K562 (cell line): ENCODE results near the gene MCM9. TPM values are rescaled to one million over a fixed set of nuclear protein-coding genes. Genes with fewer than 3 reads are reported as not detected.

ENCODE experiments used
- ATAC-seq: fragments of 200-7000 bp; cut with Tn5 transposase; 3 replicates; pipeline ENCODE4 v1.9.1; 2020; ENCODE audit warnings: moderate library complexity
- BruUV-seq: library from RNA; stranded (reverse); fragments of 400-500 nt; replicated peaks from 2 replicates; lab custom pipeline; 2021; lab: Mats Ljungman, UMichigan
- CTCF ChIA-PET: fragments of 300-600 bp; formaldehyde crosslinking; extraction: SDS; loops from one replicate; lab custom pipeline; 2021; ENCODE audit warnings: low intra/inter-chr PET ratio; lab: Yijun Ruan, JAX
- POLR2A ChIA-PET: fragments of 300-600, 350-650 bp; sonication (Branson Sonifier 250); formaldehyde crosslinking; extraction: SDS; loops from one replicate; lab custom pipeline; 2021; ENCODE audit warnings: antibody characterized with exemption, inconsistent platforms; lab: Yijun Ruan, JAX
- DNase-seq, 4 experiments: peaks; one replicate each; pipeline versions ENCODE4 v3.0.0 to v3.0.0-alpha.2; 2011 to 2018; ENCODE audit warnings: low spot score in 3 of 4, mixed read lengths in 3 of 4; ENCODE audit errors: extremely low read depth in 1 of 4
- FAIRE-seq: peaks from 2 replicates; lab custom pipeline; 2011; peaks lifted over from hg19 to GRCh38; lab: Jason Lieb, UNC
- H2AFZ ChIP-seq: 2 replicates; pipeline ENCODE4 v1.6.0; 2011; ENCODE audit warnings: low read depth, low read length, control low read depth, inconsistent platforms
- H3K27ac ChIP-seq: fragments of 200-600 bp; 3 replicates; pipeline ENCODE4 v1.8.0; 2011; ENCODE audit warnings: low read depth, mild to moderate bottlenecking, control low read depth, inconsistent platforms, low read length, moderate library complexity, mixed read lengths; ENCODE audit errors: extremely low read depth
- H3K27me3 ChIP-seq, 2 experiments: fragments of 300-600 bp in 1 of 2; 2 replicates in 1 of 2; 3 replicates in 1 of 2; pipeline versions ENCODE4 v1.6.0 to v1.8.0; 2011; ENCODE audit warnings: inconsistent platforms in 2 of 2, low read length in 2 of 2, mild to moderate bottlenecking in 1 of 2, mixed read lengths in 1 of 2, moderate library complexity in 1 of 2; ENCODE audit not compliant: control insufficient read depth in 2 of 2, insufficient read depth in 2 of 2
- H3K36me3 ChIP-seq: fragments of 300-600 bp; 3 replicates; pipeline ENCODE4 v1.8.0; 2011; ENCODE audit warnings: mild to moderate bottlenecking, low read length, inconsistent platforms; ENCODE audit not compliant: control insufficient read depth, insufficient read depth
- H3K4me1 ChIP-seq, 2 experiments: fragments of 200-600 bp in 1 of 2; replicated peaks in 1 of 2; 2 replicates in 1 of 2; 3 replicates in 1 of 2; pipeline versions ENCODE4 v1.5.1 to v1.8.0; 2011; ENCODE audit warnings: inconsistent platforms in 2 of 2, low read length in 2 of 2, mild to moderate bottlenecking in 1 of 2, mixed read lengths in 1 of 2, moderate library complexity in 1 of 2; ENCODE audit not compliant: control insufficient read depth in 2 of 2, insufficient read depth in 2 of 2
- H3K4me2 ChIP-seq: 2 replicates; pipeline ENCODE4 v1.6.1; 2011; ENCODE audit warnings: low read length, control low read depth, inconsistent platforms, mixed read lengths; ENCODE audit not compliant: insufficient read depth
- H3K4me3 ChIP-seq: fragments of 200-600 bp; sonication (generic), shearing (Covaris generic); 2 replicates; pipeline ENCODE4 v1.5.1; 2016; ENCODE audit warnings: control low read depth, inconsistent platforms
- H3K79me2 ChIP-seq: fragments of 200-600 bp; 3 replicates; pipeline ENCODE4 v1.8.0; 2011; ENCODE audit warnings: low read length, inconsistent platforms; ENCODE audit not compliant: control insufficient read depth, insufficient read depth
- H3K9ac ChIP-seq, 2 experiments: 2 replicates each; pipeline versions ENCODE4 v1.6.0 to v1.6.1; 2011; ENCODE audit warnings: low read depth in 2 of 2, low read length in 2 of 2, control low read depth in 1 of 2, inconsistent platforms in 1 of 2, mild to moderate bottlenecking in 1 of 2, mixed read lengths in 1 of 2; ENCODE audit not compliant: insufficient read depth in 1 of 2
- H3K9me1 ChIP-seq: one replicate; pipeline ENCODE4 v1.6.0; 2011; ENCODE audit warnings: inconsistent platforms, mild to moderate bottlenecking, low read length, moderate library complexity; ENCODE audit not compliant: control insufficient read depth, insufficient read depth
- H3K9me3 ChIP-seq: replicated peaks from 2 replicates; pipeline ENCODE4 v1.5.1; 2011; ENCODE audit warnings: low read depth, low read length, inconsistent platforms; ENCODE audit not compliant: control insufficient read depth, insufficient read depth
- H4K20me1 ChIP-seq: replicated peaks from 2 replicates; pipeline ENCODE4 v1.6.1; 2011; ENCODE audit warnings: low read length, inconsistent platforms, mixed read lengths; ENCODE audit not compliant: control insufficient read depth, insufficient read depth
- NFIC ChIP-seq: fragments of 450-650 bp; IDR thresholded peaks from 2 replicates; pipeline ENCODE4 v1.6.1; 2017; ENCODE audit warnings: mild to moderate bottlenecking, inconsistent platforms
- NONO ChIP-seq, 2 experiments: fragments of 200-400 bp in 1 of 2; fragments of 450-650 bp in 1 of 2; formaldehyde crosslinking in 1 of 2; IDR thresholded peaks; 2 replicates each; pipeline ENCODE4 v1.6.1; 2017; ENCODE audit warnings: low read depth in 2 of 2, mild to moderate bottlenecking in 2 of 2, moderate library complexity in 2 of 2, low read length in 1 of 2
- RBM34 ChIP-seq: fragments of 200-400 bp; formaldehyde crosslinking; IDR thresholded peaks from 2 replicates; pipeline ENCODE4 v1.6.1; 2018; ENCODE audit warnings: low read length, borderline replicate concordance; ENCODE audit not compliant: insufficient read depth
- STAG1 ChIP-seq: sonication (generic); formaldehyde crosslinking; IDR thresholded peaks from 2 replicates; pipeline ENCODE4 v1.5.0; 2020; ENCODE audit warnings: missing genetic modification reagents, borderline replicate concordance
- ZC3H8 ChIP-seq: fragments of 450-650 bp; IDR thresholded peaks from 2 replicates; pipeline ENCODE4 v1.6.1; 2017
- WGBS: fragments of 100-300 bp; shearing (Covaris generic); methylation state at CpG from one replicate; pipeline ENCODE4 v1.1.6; 2016; ENCODE audit warnings: low coverage, mixed read lengths; ENCODE audit not compliant: insufficient coverage; ENCODE audit errors: missing lambda C conversion rate; 5-methylcytosine and 5-hydroxymethylcytosine counted together
- in situ Hi-C: fragments of 300-500 bp; cut with MboI; formaldehyde crosslinking; loops from 4 replicates; pipeline ENCODE4 v1.15.0; 2018; ENCODE audit warnings: inconsistent platforms, mixed read lengths
- intact Hi-C: fragments of 100-400 bp; cut with micrococcal nuclease; formaldehyde crosslinking; loops from 2 replicates; pipeline ENCODE4 v1.14.2; 2022
- polyA plus RNA-seq, 8 experiments: library from polyadenylated mRNA; depleted of rRNA in 4 of 8; stranded (reverse) in 5 of 8; unstranded in 3 of 8; fragments of >200 nt; fragmentation: Nextera tagmentation in 2 of 8; fragmentation: Illumina TruSeq in 1 of 8; extraction: Ambion mirVana in 2 of 8; extraction: Trizol in 1 of 8; gene quantifications; 2 replicates each; pipeline versions ENCODE4 v1.2.1 to v1.2.3, GENCODE V29; 2011 to 2014; ENCODE audit warnings: inconsistent platforms in 1 of 8, missing spikeins in 1 of 8
- total RNA-seq, 7 experiments: library from RNA; depleted of rRNA in 6 of 7; stranded (reverse); fragments of >200 nt in 6 of 7; fragmentation: Illumina TruSeq in 2 of 7; extraction: Trizol in 2 of 7; gene quantifications; 2 replicates each; pipeline versions ENCODE4 v1.2.1 to v1.2.3, GENCODE V29; 2011 to 2021; ENCODE audit warnings: low replicate concordance in 1 of 7

The MCM9 gene
- total and polyA plus RNA-seq, 9 of the 15 experiments (the other 6 are each of a cell fraction or from before 2014, with no cell fraction given): 4.8 to 16.7 (median 11.6) TPM

- ATAC-seq (no peak), DNase-seq (no peak), FAIRE-seq (peak; percentile 6)
- WGBS: 0% methylated on average over 2 of the region's 2 CpGs
- in situ Hi-C loops (no loop called here), intact Hi-C loops (no loop called here)
- Histone ChIP-seq H3K4me2 (no peak overlapping the region), H3K4me1 (peaks cover 0 to 4% of the 10 kb centered on the region in 2 experiments; a peak in 1 of 5 replicates), H3K9me3 (no peaks in the 10 kb centered on the region), H3K9ac (no peak overlapping the region), H3K4me3 (no peak overlapping the region), H3K36me3 (no peaks in the 10 kb centered on the region), H3K27me3 (peaks cover 7 to 12% of the 10 kb centered on the region in 2 experiments; a peak in 4 of 5 replicates), H2AFZ (no peak overlapping the region), H4K20me1 (no peaks in the 10 kb centered on the region), H3K79me2 (no peaks in the 10 kb centered on the region), H3K9me1 (no peaks in the 10 kb centered on the region), H3K27ac (no peak overlapping the region)
- ChIA-PET POLR2A (no interaction called here), CTCF (no interaction called here)
- TF ChIP-seq NONO (IDR thresholded peaks at IDR 0.05; ENCODE audit: low read depth in 2 of 2, low read length in 1 of 2): no peak
- no peak for TF ChIP-seq ZC3H8
- 0 out of 2 replicates have a peak, but pooled peaks have one; percentile 24 for TF ChIP-seq NFIC
- no peak for TF ChIP-seq RBM34
- TF ChIP-seq STAG1 (CRISPR knock-in tag): no peak
- no TSS peak for BruUV-seq
These were observed 153.1 kb downstream of the MCM9 start for GRCh38 chr6:118781897-118782296.

GRCh38 chr6:118780668-118781067, 154.3 kb downstream of the MCM9 start:
- H3K9me3 ChIP-seq: no peaks in the 10 kb centered on the region
- H4K20me1 ChIP-seq: no peaks in the 10 kb centered on the region
- ATAC-seq (no peak), FAIRE-seq (no peak), DNase-seq (no peak)
- no peak overlapping the region for H3K27ac ChIP-seq
- no peak overlapping the region for H3K4me2 ChIP-seq
- ChIA-PET CTCF (no interaction called here), POLR2A (interaction anchor here (0.7 to 0.9 kb wide), 2 partner anchors 10 to 647 kb away, joined by 3 to 4 read pairs; no protein-coding TSS in a partner anchor)
- H2AFZ ChIP-seq: no peak overlapping the region
- intact Hi-C loops: no loop called here
- H3K79me2 ChIP-seq: no peaks in the 10 kb centered on the region
- H3K4me3 ChIP-seq: no peak overlapping the region
- H3K4me1 ChIP-seq: no peaks in the 10 kb centered on the region
- H3K9me1 ChIP-seq: no peaks in the 10 kb centered on the region
- H3K27me3 ChIP-seq: peaks cover 7 to 12% of the 10 kb centered on the region in 2 experiments; a peak in 4 of 5 replicates
- no peaks in the 10 kb centered on the region for H3K36me3 ChIP-seq
- WGBS: 0% methylated on average over 5 of the region's 5 CpGs
- no peak overlapping the region for H3K9ac ChIP-seq
- no TSS peak for BruUV-seq
- in situ Hi-C loops: no loop called here
